ENCODE data around the gene USP36.
"Not testable (repeated sequence)": the region's sequence is repeated elsewhere in the genome, so short reads cannot be mapped to it uniquely, and the experiment has no call there.

The USP36 gene

GRCh38 chr17:78872486-78872885 lies 31.9 kb upstream of the USP36 start:
- no peak for DNase-seq (ENCODE audit: low read depth)

GRCh38 chr17:78870621-78871020 lies 30.0 kb upstream of the USP36 start:
- no peak for DNase-seq (ENCODE audit: low read depth)

GRCh38 chr17:78868391-78868790 lies 27.8 kb upstream of the USP36 start:
- peak; percentile 49 for DNase-seq (ENCODE audit: low read depth)

- not testable (repeated sequence) for DNase-seq (ENCODE audit: low read depth)
These were observed 26.4 kb upstream of the USP36 start for GRCh38 chr17:78867046-78867445.

GRCh38 chr17:78865682-78866390 lies 25.2 kb upstream of the USP36 start:
- peak; percentile 60 for DNase-seq (ENCODE audit: low read depth)

GRCh38 chr17:78864117-78864516 lies 23.5 kb upstream of the USP36 start:
- DNase-seq (ENCODE audit: low read depth), result no peak

GRCh38 chr17:78862073-78863023 lies 21.7 kb upstream of the USP36 start:
- DNase-seq (ENCODE audit: low read depth), result peak; percentile 91

GRCh38 chr17:78861229-78861628 lies 20.6 kb upstream of the USP36 start:
- DNase-seq (ENCODE audit: low read depth), result no peak

GRCh38 chr17:78859051-78859450 lies 18.4 kb upstream of the USP36 start:
- no peak for DNase-seq (ENCODE audit: low read depth)

- DNase-seq (ENCODE audit: low read depth), result no peak
These were observed 16.7 kb upstream of the USP36 start for GRCh38 chr17:78857266-78857665.

GRCh38 chr17:78855561-78856165 lies 15.0 kb upstream of the USP36 start:
- no peak for DNase-seq (ENCODE audit: low read depth)

- no peak for DNase-seq (ENCODE audit: low read depth)
These were observed 13.9 kb upstream of the USP36 start for GRCh38 chr17:78854508-78854907.

GRCh38 chr17:78853926-78854394 lies 13.3 kb upstream of the USP36 start:
- DNase-seq (ENCODE audit: low read depth), result no peak

GRCh38 chr17:78852709-78853121 lies 12.1 kb upstream of the USP36 start:
- DNase-seq (ENCODE audit: low read depth), result no peak

GRCh38 chr17:78849026-78849425 lies 8.4 kb upstream of the USP36 start:
- no peak for DNase-seq (ENCODE audit: low read depth)

- no peak for DNase-seq (ENCODE audit: low read depth)
These were observed 6.4 kb upstream of the USP36 start for GRCh38 chr17:78847052-78847451.

- no peak for DNase-seq (ENCODE audit: low read depth)
These were observed 3.8 kb upstream of the USP36 start for GRCh38 chr17:78844301-78845005.

GRCh38 chr17:78842881-78843565 lies 2.4 kb upstream of the USP36 start:
- DNase-seq (ENCODE audit: low read depth), result no peak

- no peak for DNase-seq (ENCODE audit: low read depth)
These were observed 159 bp downstream of the USP36 start for GRCh38 chr17:78840530-78840779.

- peak; percentile 35 for DNase-seq (ENCODE audit: low read depth)
These were observed 668 bp downstream of the USP36 start for GRCh38 chr17:78839762-78840529.

GRCh38 chr17:78839235-78839761 lies 1.3 kb downstream of the USP36 start:
- no peak for DNase-seq (ENCODE audit: low read depth)

Measured in fibroblast of the conjunctiva (primary cell).